Measurements from ENCODE around the gene EEFSEC. TPM values are rescaled to one million over a fixed set of nuclear protein-coding genes. Genes with fewer than 3 reads are reported as not detected.

Gene EEFSEC
- total and polyA plus RNA-seq, 8 donors, result 5.9 to 9.8 (median 7.4) TPM

GRCh38 chr3:128301186-128302023 is 148.1 kb downstream of the EEFSEC start:
- Histone ChIP-seq H3K9me3 (no peaks in the 10 kb centered on the region), H3K36me3 (no peaks in the 10 kb centered on the region), H3K4me1 (no peaks in the 10 kb centered on the region), H3K4me3 (no peak overlapping the region), H3K27ac (no peak overlapping the region), H3K27me3 (no peaks in the 10 kb centered on the region)
- WGBS, 2 donors, result 90 to 96% methylated on average over 8 of the region's 8 CpGs
- FAIRE-seq (no peak), DNase-seq (no peak), ATAC-seq (no peak)
- TF ChIP-seq, protein P1, sequence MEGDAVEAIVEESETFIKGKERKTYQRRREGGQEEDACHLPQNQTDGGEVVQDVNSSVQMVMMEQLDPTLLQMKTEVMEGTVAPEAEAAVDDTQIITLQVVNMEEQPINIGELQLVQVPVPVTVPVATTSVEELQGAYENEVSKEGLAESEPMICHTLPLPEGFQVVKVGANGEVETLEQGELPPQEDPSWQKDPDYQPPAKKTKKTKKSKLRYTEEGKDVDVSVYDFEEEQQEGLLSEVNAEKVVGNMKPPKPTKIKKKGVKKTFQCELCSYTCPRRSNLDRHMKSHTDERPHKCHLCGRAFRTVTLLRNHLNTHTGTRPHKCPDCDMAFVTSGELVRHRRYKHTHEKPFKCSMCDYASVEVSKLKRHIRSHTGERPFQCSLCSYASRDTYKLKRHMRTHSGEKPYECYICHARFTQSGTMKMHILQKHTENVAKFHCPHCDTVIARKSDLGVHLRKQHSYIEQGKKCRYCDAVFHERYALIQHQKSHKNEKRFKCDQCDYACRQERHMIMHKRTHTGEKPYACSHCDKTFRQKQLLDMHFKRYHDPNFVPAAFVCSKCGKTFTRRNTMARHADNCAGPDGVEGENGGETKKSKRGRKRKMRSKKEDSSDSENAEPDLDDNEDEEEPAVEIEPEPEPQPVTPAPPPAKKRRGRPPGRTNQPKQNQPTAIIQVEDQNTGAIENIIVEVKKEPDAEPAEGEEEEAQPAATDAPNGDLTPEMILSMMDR (IDR thresholded peaks at IDR 0.05), result no peak
- intact Hi-C loops (cut with DNase I), result no loop called here

DNA sequence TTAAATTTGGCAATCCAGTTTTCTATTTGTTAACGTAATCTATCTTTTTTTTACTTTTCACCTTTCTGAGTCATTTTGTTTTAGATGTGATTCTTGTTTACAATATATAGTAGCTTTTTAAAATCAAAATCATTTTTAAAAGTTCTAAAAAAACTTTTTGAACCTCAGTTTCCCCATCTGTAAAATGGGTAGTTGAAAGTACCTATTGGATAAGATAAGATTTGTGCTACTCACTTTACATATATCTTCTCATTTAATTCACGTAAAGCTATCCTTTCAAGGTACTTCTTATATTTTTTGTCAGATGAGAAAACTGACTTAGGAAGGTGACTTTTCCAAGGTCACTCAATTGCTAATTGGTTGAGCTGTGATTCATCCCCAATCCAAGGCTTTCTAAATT is 153.2 kb downstream of the EEFSEC start:
- Histone ChIP-seq H3K27ac (no peak overlapping the region), H3K36me3 (no peaks in the 10 kb centered on the region), H3K4me3 (no peak overlapping the region), H3K9me3 (no peaks in the 10 kb centered on the region), H3K27me3 (no peaks in the 10 kb centered on the region), H3K4me1 (peaks cover 13 to 25% (median 20%) of the 10 kb centered on the region in 3 donors)
- ATAC-seq, result no peak
- intact Hi-C loops (cut with DNase I), result no loop called here
- FAIRE-seq, result no peak
- DNase-seq, result no peak
- TF ChIP-seq, protein P1 (IDR thresholded peaks at IDR 0.05), result no peak
- WGBS, 2 donors, result 87 to 89% methylated on average over 2 of the region's 2 CpGs

- Histone ChIP-seq H3K4me3 (no peak overlapping the region), H3K4me1 (peaks cover 13 to 29% (median 21%) of the 10 kb centered on the region in 3 donors), H3K9me3 (no peaks in the 10 kb centered on the region), H3K27ac (no peak overlapping the region), H3K27me3 (no peaks in the 10 kb centered on the region), H3K36me3 (no peaks in the 10 kb centered on the region)
- 85 to 90% methylated on average over 3 of the region's 3 CpGs for WGBS, 2 donors
- FAIRE-seq (no peak), ATAC-seq (peak; percentile 48 to 74 (median 70)), DNase-seq (peak in 1 of 6 donors; percentile 39)
- TF ChIP-seq, protein P1 (IDR thresholded peaks at IDR 0.05), result no peak
- intact Hi-C loops (cut with DNase I), result no loop called here
Observed at GRCh38 chr3:128307029-128307633, 153.8 kb downstream of the EEFSEC start.

- no peak overlapping the region for H3K27ac ChIP-seq
- H3K9me3 ChIP-seq, result no peaks in the 10 kb centered on the region
- no peak for DNase-seq
- no peaks in the 10 kb centered on the region for H3K27me3 ChIP-seq
- 95 to 96% methylated on average over 6 of the region's 6 CpGs for WGBS, 2 donors
- intact Hi-C loops (cut with DNase I), result no loop called here
- ATAC-seq, result peak in 2 of 4 donors; percentile 19 to 29
- no peaks in the 10 kb centered on the region for H3K36me3 ChIP-seq
- peaks cover 13 to 29% (median 21%) of the 10 kb centered on the region in 3 donors for H3K4me1 ChIP-seq
- FAIRE-seq, result no peak
- no peak overlapping the region for H3K4me3 ChIP-seq
- TF ChIP-seq, protein P1 (IDR thresholded peaks at IDR 0.05), result no peak
Observed at GRCh38 chr3:128307781-128308469, 154.6 kb downstream of the EEFSEC start.

Measured in pancreas (tissue), 10 donors.